ENCODE data around the gene NPEPPS. TPM values are rescaled to one million over a fixed set of nuclear protein-coding genes. Genes with fewer than 3 reads are reported as not detected.

NPEPPS gene
- total and polyA plus RNA-seq, 2 of the 8 experiments (the other 6 are each of a cell fraction or from before 2014, with no cell fraction given), result 53.6 to 118 TPM

DNA sequence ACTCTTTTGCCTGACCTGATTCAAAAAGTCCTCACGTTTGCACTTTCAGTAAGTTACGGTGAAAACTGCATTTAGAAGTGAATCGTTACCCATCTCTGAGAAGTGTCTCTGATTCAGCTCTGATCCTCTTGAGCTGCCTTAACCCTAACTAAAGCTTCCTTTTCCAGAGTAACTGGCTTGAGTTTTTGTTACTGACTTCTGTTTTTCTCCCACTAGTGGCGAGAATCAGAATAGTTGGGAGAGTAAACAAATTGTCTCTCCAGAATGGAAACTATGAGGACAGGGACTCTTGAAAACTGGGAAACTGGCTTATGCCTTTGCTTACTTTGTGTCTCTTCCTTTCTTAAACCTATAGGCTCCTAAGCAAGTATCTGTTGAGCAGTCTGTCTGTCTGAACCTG lies 87.5 kb downstream of the NPEPPS start:
- H4K20me1 ChIP-seq (replicated peaks in 1 of 2; ENCODE audit: control insufficient read depth in 1 of 2, insufficient read depth in 2 of 2, low read length in 2 of 2), result peaks cover 1 to 3% of the 10 kb centered on the region in 2 experiments
- TF ChIP-seq, protein P1, sequence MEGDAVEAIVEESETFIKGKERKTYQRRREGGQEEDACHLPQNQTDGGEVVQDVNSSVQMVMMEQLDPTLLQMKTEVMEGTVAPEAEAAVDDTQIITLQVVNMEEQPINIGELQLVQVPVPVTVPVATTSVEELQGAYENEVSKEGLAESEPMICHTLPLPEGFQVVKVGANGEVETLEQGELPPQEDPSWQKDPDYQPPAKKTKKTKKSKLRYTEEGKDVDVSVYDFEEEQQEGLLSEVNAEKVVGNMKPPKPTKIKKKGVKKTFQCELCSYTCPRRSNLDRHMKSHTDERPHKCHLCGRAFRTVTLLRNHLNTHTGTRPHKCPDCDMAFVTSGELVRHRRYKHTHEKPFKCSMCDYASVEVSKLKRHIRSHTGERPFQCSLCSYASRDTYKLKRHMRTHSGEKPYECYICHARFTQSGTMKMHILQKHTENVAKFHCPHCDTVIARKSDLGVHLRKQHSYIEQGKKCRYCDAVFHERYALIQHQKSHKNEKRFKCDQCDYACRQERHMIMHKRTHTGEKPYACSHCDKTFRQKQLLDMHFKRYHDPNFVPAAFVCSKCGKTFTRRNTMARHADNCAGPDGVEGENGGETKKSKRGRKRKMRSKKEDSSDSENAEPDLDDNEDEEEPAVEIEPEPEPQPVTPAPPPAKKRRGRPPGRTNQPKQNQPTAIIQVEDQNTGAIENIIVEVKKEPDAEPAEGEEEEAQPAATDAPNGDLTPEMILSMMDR (IDR thresholded peaks at IDR 0.05; ENCODE audit: control extremely low read depth in 1 of 3, insufficient read depth in 1 of 3, low read depth in 1 of 3, low read length in 3 of 3), result peak in 1 of 3 experiments; percentile 14; a peak in 1 of 4 replicates
- TF ChIP-seq TCF12 (IDR thresholded peaks at IDR 0.05; ENCODE audit: low read depth, low read length), result no peak
- no peak for TF ChIP-seq PHF8 (conservative IDR thresholded peaks at IDR 0.05; ENCODE audit: low read depth, low read length)
- no peak overlapping the region for H3K18ac ChIP-seq (ENCODE audit: extremely low read depth, low read length)
- no peak overlapping the region for H3K4ac ChIP-seq (replicated peaks; ENCODE audit: insufficient read length, low read depth, low read length)
- no peak overlapping the region for H3K9ac ChIP-seq (replicated peaks in 1 of 4; ENCODE audit: extremely low read depth in 1 of 4, low read depth in 3 of 4, low read length in 3 of 4)
- H4K5ac ChIP-seq (ENCODE audit: insufficient read length, low read depth, low read length), result no peak overlapping the region
- no peak overlapping the region for H2AK5ac ChIP-seq (ENCODE audit: low read depth, low read length)
- no peak overlapping the region for H2BK20ac ChIP-seq (ENCODE audit: low read length)
- no peaks in the 10 kb centered on the region for H3K9me3 ChIP-seq (ENCODE audit: insufficient read depth in 2 of 2, low read depth in 1 of 2, low read length in 1 of 2)
- WGBS, 2 experiments (ENCODE audit: extremely low coverage in 1 of 2, insufficient coverage in 1 of 2, insufficient read length in 1 of 2, insufficient replicate concordance in 2 of 2, low coverage in 1 of 2, low lambda C conversion rate in 2 of 2, missing lambda C conversion rate in 1 of 2), result 73% methylated on average over 4 of the region's 4 CpGs; no CpG with 5 or more reads in 1 of the 2 experiments
- ChIA-PET POLR2A (ENCODE audit: partially characterized antibody) (interaction anchor here (1.1 to 1.2 kb wide), 2 partner anchors 24 to 30 kb away, joined by 4 read pairs; no protein-coding TSS in a partner anchor), CTCF (ENCODE audit: partially characterized antibody) (interaction anchor here (0.7 to 1.9 kb wide), 13 partner anchors 10 to 450 kb away, joined by 3 to 10 read pairs (median 3); partner anchors contain the start of genes EFCAB13 and KPNB1)
- no peak overlapping the region for H2BK15ac ChIP-seq (ENCODE audit: low read length)
- H3K56ac ChIP-seq (replicated peaks; ENCODE audit: insufficient read length, low read depth, low read length), result no peak overlapping the region
- no peak overlapping the region for H3K4me3 ChIP-seq (ENCODE audit: extremely low read depth in 1 of 4, insufficient read depth in 2 of 4, low read depth in 3 of 4, low read length in 4 of 4)
- no peak overlapping the region for H2AFZ ChIP-seq (ENCODE audit: low read length)
- no peak overlapping the region for H3K27ac ChIP-seq (ENCODE audit: low read depth, low read length)
- H3K23ac ChIP-seq (ENCODE audit: insufficient read length), result no peak overlapping the region
- FAIRE-seq (peak; percentile 48), DNase-seq (ENCODE audit: low read depth in 1 of 2, low spot score in 2 of 2) (no peak)
- no peak overlapping the region for H3K4me2 ChIP-seq (ENCODE audit: insufficient read depth in 1 of 2, low read depth in 2 of 2, low read length in 2 of 2)
- H2BK120ac ChIP-seq (replicated peaks; ENCODE audit: low read depth, low read length), result no peak overlapping the region
- no peaks in the 10 kb centered on the region for H3K27me3 ChIP-seq (replicated peaks in 1 of 4; ENCODE audit: control insufficient read depth in 3 of 4, extremely low read depth in 1 of 4, insufficient read depth in 3 of 4, low read length in 3 of 4)
- H3K79me2 ChIP-seq (ENCODE audit: control insufficient read depth in 1 of 2, insufficient read depth in 2 of 2, low read length in 2 of 2), result no peaks in the 10 kb centered on the region
- H3K4me1 ChIP-seq (replicated peaks in 1 of 4; ENCODE audit: control insufficient read depth in 3 of 4, insufficient read depth in 4 of 4, low read length in 3 of 4), result no peaks in the 10 kb centered on the region; a peak in 1 of 7 replicates
- H3K23me2 ChIP-seq (ENCODE audit: low read depth, low read length), result no peaks in the 10 kb centered on the region
- H4K8ac ChIP-seq (ENCODE audit: extremely low read depth, insufficient read depth, low read length), result no peak overlapping the region
- no peak overlapping the region for H4K91ac ChIP-seq (replicated peaks; ENCODE audit: insufficient read length, low read length)
- no peak overlapping the region for H2BK12ac ChIP-seq (ENCODE audit: low read depth, low read length)
- H3K79me1 ChIP-seq (ENCODE audit: low read depth, low read length), result no peaks in the 10 kb centered on the region
- H3K14ac ChIP-seq (ENCODE audit: insufficient read length), result no peak overlapping the region
- peaks cover 12 to 72% (median 30%) of the 10 kb centered on the region in 4 experiments for H3K36me3 ChIP-seq (ENCODE audit: control insufficient read depth in 2 of 4, insufficient read depth in 4 of 4, low read length in 3 of 4)
- no peak overlapping the region for H2BK5ac ChIP-seq (ENCODE audit: low read depth, low read length)

Data from H1 (cell line).